ENCODE results near the gene SMIM31.

Gene SMIM31

GRCh38 chr4:164772076-164772475, 18.1 kb downstream of the SMIM31 start:
- CTCF ChIA-PET = interaction anchor here (6.7 kb wide), 1 partner anchor 7 kb away, joined by 56 read pairs; no protein-coding TSS in a partner anchor
- no peak for TF ChIP-seq CTCF (IDR thresholded peaks at IDR 0.05; ENCODE audit: control extremely low read depth, extremely low read depth, low read depth, missing control alignments)
- DNase-seq (ENCODE audit: extremely low spot score) = no peak
- POLR2A ChIA-PET = no interaction called here

GRCh38 chr4:164779080-164779479, 25.1 kb downstream of the SMIM31 start:
- ChIA-PET POLR2A (no interaction called here), CTCF (interaction anchor here (0.7 to 5.3 kb wide), 10 partner anchors 10 to 1223 kb away, joined by 3 to 56 read pairs (median 4); no protein-coding TSS in a partner anchor)
- no peak for TF ChIP-seq CTCF (IDR thresholded peaks at IDR 0.05; ENCODE audit: control extremely low read depth, extremely low read depth, low read depth, missing control alignments)
- DNase-seq (ENCODE audit: extremely low spot score) = no peak

GRCh38 chr4:164779811-164780216, 25.9 kb downstream of the SMIM31 start:
- peak; percentile 51 for DNase-seq (ENCODE audit: extremely low spot score)
- CTCF ChIA-PET = interaction anchor here (1.0 to 5.3 kb wide), 14 partner anchors 11 to 1224 kb away, joined by 3 to 56 read pairs (median 4); no protein-coding TSS in a partner anchor
- peak; percentile 95 for TF ChIP-seq CTCF (IDR thresholded peaks at IDR 0.05; ENCODE audit: control extremely low read depth, extremely low read depth, low read depth, missing control alignments)
- POLR2A ChIA-PET = no interaction called here

GRCh38 chr4:164780839-164781238, 26.9 kb downstream of the SMIM31 start:
- CTCF ChIA-PET = interaction anchor here (0.7 to 5.3 kb wide), 15 partner anchors 12 to 1225 kb away, joined by 3 to 56 read pairs (median 4); partner anchors contain the start of gene APELA
- no peak for DNase-seq (ENCODE audit: extremely low spot score)
- POLR2A ChIA-PET = no interaction called here
- TF ChIP-seq CTCF (IDR thresholded peaks at IDR 0.05; ENCODE audit: control extremely low read depth, extremely low read depth, low read depth, missing control alignments) = no peak

- no peak for DNase-seq (ENCODE audit: extremely low spot score)
- CTCF ChIA-PET = interaction anchor here (1.0 kb wide), 1 partner anchor 313 kb away, joined by 3 read pairs; no protein-coding TSS in a partner anchor
- POLR2A ChIA-PET = no interaction called here
- no peak for TF ChIP-seq CTCF (IDR thresholded peaks at IDR 0.05; ENCODE audit: control extremely low read depth, extremely low read depth, low read depth, missing control alignments)
These were observed 30.0 kb downstream of the SMIM31 start for GRCh38 chr4:164783976-164784375.

- no peak for TF ChIP-seq CTCF (IDR thresholded peaks at IDR 0.05; ENCODE audit: control extremely low read depth, extremely low read depth, low read depth, missing control alignments)
- CTCF ChIA-PET = no interaction called here
- POLR2A ChIA-PET = no interaction called here
- no peak for DNase-seq (ENCODE audit: extremely low spot score)
These were observed 35.1 kb downstream of the SMIM31 start for GRCh38 chr4:164789047-164789446.
